ENCODE measurements around the gene WNK2.

DNA sequence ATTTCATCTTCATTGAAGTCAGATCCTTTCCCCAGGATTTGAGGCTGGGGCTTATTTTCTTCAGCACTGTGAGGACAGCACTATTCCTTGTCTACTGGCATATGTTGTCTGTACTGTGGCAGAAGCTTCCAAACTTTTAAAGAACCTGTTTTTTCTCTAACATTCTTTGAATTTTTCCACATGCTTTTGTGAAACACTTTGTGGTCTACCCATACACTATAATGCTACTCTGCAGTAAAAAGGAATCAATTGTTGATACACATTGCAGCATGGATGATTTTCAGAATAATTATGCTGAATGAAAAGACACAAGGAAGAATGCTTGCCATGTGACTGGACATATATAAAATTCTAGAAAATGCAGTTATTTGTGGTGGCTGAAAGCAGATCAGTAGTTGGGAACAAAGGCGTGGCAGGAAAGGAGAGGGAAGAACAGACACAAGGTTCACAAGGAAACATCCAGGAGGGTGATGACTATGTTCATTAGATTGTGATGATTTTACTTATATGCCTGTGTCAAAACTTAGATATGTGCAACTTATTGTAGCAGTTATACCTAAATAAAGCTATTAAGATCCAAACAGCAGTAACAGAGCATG lies 96.8 kb downstream of the WNK2 start:
- TF ChIP-seq, protein P1, sequence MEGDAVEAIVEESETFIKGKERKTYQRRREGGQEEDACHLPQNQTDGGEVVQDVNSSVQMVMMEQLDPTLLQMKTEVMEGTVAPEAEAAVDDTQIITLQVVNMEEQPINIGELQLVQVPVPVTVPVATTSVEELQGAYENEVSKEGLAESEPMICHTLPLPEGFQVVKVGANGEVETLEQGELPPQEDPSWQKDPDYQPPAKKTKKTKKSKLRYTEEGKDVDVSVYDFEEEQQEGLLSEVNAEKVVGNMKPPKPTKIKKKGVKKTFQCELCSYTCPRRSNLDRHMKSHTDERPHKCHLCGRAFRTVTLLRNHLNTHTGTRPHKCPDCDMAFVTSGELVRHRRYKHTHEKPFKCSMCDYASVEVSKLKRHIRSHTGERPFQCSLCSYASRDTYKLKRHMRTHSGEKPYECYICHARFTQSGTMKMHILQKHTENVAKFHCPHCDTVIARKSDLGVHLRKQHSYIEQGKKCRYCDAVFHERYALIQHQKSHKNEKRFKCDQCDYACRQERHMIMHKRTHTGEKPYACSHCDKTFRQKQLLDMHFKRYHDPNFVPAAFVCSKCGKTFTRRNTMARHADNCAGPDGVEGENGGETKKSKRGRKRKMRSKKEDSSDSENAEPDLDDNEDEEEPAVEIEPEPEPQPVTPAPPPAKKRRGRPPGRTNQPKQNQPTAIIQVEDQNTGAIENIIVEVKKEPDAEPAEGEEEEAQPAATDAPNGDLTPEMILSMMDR (IDR thresholded peaks at IDR 0.05): no peak
- no peak for TF ChIP-seq POLR2A (IDR thresholded peaks at IDR 0.05)
